Activated naive CD8-positive, alpha-beta T cell treated with anti-CD3 and anti-CD28 coated beads, Interleukin-2, amount 50 U/mL, for 16 hours (primary cell): Measurements from ENCODE around the gene LPCAT3.
"Not testable (repeated sequence)": the region's sequence is repeated elsewhere in the genome, so short reads cannot be mapped to it uniquely, and the experiment has no call there.

Experiments
- DNase-seq: peaks from one replicate; pipeline ENCODE4 v3.0.0-alpha.2; 2020; ENCODE audit warnings: low read depth, low spot score

Gene LPCAT3, protein sequence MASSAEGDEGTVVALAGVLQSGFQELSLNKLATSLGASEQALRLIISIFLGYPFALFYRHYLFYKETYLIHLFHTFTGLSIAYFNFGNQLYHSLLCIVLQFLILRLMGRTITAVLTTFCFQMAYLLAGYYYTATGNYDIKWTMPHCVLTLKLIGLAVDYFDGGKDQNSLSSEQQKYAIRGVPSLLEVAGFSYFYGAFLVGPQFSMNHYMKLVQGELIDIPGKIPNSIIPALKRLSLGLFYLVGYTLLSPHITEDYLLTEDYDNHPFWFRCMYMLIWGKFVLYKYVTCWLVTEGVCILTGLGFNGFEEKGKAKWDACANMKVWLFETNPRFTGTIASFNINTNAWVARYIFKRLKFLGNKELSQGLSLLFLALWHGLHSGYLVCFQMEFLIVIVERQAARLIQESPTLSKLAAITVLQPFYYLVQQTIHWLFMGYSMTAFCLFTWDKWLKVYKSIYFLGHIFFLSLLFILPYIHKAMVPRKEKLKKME

DNA sequence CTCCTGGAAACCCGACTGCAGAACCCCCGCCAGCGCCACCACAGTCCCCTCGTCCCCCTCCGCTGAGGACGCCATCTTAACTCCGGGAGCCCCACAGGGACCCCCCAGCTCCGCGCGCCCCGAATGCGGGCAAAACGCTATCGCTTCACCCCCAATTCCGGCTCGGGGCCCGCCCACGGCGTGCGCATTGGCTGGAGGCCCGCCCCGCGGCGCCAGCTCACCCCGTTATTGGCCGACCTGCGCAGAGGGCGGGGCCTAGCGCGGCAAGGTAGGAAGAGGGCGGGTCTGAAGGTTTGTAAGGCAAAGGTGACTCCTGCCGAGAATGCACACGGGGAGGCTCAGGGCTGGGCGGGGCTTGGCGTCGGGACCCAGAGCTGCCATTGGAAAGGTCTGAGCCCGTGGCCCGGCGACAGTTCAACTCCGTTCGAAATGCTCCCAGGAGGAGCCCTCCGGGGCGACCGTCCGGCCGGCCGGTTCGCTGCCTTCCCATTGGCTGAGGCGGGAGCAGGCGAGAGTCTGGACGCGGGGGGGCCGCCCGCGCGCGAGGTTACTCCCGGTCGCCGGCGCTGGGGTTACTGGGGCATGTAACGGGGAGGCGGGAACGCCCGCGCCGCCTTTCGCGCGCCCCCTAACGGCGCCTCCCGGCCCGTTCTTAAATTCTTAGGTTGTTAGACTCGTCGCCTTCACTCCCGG, at the start of gene LPCAT3:
Gene LPCAT3, minus strand, starts transcription at position 127 of the 693 bp plus-strand sequence. Its CDS starts 52 bp downstream, at position 75.
- DNase-seq = peak; percentile 95

DNA sequence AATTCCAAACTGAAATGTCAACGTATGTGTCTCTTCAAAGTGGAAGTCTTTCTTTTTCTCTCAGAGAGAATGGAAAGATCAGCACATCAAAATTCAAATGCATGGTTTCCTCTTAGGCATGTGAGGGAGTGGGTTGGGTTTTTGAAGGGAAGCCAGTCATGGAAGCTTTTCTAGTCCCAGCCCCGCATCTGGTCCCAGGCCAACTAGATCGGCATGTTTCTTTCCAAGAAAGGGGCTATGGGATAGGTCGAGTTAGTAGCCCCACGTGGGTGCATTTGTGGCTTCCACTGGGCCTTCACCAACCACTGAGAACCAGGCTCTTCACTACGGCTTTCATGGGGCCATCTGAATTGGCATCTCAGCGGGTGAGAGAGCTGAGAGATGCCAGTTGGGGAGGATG, 48.8 kb upstream of the LPCAT3 start:
- DNase-seq = no peak

DNA sequence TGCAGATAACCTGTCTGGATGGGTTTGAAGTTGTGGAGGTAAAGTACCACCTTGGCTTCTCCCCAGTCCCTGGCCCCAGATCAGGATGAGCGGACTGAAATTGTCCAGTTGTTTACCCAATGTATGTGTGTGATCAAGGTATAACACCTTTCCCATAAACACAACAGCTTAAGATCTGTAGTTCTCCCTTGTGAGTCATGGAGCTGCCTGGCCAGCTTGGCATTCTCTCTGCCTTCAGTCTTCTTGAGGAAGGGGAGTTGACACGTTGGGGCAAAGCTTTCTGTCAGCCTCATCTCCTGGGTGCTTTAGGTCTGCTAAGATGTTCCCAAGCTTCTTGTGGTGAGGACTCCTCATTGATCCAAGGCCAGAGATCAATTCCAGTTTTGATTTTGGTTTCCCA, 48.3 kb upstream of the LPCAT3 start:
- DNase-seq = no peak

DNA sequence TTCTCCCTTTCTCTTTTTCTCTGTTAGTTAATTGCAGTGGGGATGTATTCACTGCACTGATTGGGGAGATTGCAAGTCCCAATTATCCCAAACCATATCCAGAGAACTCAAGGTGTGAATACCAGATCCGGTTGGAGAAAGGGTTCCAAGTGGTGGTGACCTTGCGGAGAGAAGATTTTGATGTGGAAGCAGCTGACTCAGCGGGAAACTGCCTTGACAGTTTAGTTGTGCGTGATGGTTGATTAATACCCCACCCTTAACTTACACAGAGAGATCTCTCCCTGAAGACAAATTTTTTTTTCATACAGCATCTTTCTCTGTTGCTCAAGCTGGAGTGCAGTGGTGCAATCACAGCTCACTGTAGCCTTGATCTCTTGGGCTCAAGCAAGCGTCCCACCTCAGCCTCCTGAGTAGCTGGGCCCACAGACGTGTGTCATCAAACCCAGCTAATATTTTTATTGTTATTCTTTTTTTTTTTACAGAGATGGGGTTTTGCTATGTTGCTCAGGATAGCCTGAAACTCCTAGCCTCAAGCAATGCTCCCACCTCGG, 46.9 kb upstream of the LPCAT3 start:
- no peak for DNase-seq

DNA sequence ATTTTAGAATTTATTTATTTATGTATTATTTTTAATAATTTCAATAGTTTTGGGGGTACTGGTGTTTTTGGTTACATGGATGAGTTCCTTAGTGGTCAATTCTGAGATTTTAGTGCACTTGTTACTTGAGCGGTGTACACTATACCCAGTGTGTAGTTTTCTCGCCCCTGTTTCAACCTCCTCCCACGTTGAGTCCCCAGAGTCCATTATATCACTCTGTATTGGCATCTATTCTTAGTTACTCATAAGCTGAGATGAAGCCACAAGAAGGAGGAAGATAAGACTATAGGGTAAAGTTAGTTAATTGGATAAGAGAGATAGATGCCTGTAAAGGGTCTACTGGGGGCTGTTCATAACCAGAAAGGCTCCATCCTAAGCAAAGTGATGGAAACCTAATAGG, 46.2 kb upstream of the LPCAT3 start:
- no peak for DNase-seq

DNA sequence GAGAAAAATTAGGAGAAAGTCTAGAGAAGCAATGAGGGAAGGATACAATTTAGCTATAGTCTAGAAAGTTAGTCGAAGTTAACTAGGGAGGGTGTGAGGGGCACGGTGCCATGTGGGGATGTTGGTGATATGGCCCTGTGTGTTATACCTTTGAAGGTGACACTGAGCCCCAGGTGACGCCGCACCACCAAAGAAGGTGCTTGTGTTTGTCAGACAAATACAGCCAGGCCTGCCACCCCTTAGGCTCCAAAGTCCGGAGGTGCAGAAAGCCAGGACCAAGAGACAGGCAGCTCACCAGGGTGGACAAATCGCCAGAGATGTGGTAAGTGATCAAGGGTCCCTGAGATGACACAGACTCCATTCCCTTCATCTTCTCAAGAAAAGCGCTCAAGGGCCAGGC, 43.3 kb upstream of the LPCAT3 start:
- no peak for DNase-seq

DNA sequence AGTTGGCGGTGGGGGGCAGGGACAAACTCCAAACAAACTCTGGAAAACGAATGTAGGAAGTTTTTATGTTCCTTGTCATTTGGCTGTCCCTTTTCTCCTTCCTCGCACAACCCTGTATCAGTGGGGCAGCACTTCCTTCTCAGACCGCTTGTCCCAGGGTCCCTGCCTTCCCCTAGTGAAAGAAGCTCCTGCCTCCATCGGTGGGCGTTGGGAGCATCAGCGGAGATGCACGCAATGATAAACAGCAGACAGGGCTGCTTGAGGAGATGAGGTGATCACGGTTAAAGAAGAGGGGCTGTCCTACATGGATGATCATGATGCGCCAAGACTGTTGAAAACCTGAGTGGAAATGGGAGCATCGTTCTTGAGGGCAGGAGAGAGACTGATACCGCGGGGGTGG, 42.9 kb upstream of the LPCAT3 start:
- DNase-seq = no peak

DNA sequence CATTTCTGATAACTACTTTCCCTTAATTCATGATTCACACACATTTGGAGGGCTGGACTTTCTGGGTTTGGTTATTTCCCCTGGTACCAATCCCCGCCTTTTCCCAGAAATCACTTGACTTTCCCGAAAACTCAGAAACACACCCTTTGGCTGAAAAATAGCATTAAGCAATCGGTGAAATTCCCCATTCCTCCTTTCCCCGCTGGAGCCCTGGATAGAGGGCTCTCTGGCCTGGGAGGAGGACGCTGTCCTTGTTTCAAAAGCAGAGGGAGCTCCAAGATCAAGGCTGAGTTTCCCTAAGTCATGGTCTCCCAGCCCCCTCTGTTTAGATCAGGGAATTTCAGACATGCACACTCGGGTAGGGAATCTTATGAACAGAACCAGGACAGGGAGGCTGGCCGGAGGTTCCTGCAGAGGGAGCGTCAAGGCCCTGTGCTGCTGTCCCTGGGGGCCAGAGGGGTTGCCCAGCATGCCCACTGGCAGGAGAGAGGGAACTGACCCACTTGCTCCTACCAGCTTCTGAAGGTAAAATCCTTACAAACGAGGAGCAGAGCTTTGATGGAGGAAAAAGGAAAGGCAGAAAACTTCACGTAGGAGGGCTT, 42.2 kb upstream of the LPCAT3 start, which contains the start of gene C1S:
Gene C1S, plus strand, starts transcription at position 366 of the 602 bp plus-strand sequence. CDS start 1,195 bp downstream, outside the sequence.
- DNase-seq = no peak

DNA sequence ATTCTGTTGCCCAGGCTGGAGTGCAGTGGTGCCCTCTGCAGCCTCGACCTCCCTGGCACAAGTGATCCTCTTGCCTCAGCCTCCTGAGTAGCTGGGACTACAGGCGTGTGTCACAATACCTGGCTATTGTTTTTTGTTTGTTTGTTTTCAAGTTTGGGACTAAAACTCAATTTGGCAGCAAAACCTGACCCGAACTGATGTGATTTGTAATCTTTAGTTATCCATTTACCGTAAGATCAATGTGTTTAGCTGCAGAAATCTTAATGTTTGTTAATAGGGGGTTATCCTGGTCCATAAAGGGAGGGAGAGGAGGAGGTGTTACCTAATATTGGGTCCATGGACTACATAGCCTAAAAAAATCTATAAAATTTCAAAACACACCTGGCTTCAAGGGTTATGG, 41.5 kb upstream of the LPCAT3 start:
- DNase-seq = no peak

DNA sequence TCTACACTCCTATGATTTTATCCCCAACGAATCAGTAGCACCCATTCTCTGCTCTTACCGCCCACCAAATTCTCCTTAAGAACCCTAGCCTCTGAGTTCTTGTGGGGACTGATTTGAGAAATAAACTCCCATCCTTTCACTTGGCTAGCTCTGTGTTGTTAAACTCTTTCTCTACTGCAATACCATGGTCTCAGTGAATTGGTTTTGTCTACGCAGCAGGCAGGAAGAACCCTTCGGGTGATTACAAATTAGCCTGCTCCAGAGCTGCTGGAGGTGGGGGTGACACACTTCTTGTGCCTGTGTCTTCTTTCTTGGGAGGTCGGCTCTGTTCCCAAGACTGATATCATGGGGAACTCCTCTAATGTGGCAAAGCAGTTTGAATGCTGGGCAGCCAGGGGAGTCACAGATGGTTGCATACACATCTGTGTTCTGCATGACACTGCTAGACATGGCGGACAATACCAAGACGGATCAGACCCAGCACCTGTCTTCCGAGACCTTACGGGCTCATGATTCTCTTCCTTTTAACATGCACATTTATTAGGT, 40.6 kb upstream of the LPCAT3 start:
- no peak for DNase-seq

DNA sequence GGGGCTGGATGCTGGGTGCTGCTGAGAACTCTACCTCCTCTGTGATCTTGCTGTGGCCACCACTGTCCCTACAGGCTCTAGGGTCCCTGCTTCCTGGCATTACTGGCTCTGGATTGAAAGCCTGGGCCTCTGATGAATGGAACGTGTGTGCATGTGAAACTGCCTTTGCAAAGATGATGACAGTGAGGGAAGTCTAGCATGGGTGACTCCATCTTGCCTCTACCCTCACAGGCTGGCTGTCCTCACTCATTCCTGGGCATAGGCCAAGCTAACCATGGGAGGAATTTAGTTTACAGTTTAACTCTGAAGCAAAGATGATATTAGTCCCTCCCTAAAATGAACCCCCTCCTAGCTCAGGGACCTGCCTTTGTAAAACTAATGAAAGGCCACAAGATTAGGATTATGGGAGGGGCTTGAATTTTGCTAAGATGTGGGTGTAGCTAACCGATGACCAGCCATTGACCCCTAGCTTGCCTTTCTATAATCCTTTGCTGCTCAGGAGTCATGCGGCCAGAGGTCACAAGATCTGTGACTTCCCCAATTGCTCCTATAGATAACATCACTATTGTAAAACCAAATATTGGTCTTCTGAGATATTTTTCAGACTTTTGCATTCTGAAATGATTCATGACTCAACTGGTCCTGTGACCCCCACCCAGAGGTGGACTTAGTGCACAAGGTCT, 40.0 kb upstream of the LPCAT3 start:
- DNase-seq = no peak

DNA sequence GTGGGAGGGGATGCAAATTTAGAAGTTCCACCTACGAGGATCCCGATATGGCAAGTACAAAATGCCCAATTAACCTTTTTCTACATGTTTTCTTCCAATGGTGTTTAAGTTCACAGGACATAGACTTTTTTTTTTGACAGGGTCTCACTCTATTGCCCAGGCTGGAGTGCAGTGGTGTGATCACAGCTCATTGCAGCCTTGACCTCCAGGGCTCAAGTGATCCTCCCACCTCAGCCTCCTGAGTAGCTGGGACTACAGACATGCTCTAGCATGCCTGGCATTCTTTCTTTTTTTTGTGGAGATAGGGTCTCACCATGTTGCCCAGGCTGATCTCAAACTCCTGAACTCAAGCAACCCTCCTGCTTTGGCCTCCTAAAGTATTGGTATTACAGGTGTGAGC, 37.5 kb upstream of the LPCAT3 start:
- DNase-seq = not testable (repeated sequence)

DNA sequence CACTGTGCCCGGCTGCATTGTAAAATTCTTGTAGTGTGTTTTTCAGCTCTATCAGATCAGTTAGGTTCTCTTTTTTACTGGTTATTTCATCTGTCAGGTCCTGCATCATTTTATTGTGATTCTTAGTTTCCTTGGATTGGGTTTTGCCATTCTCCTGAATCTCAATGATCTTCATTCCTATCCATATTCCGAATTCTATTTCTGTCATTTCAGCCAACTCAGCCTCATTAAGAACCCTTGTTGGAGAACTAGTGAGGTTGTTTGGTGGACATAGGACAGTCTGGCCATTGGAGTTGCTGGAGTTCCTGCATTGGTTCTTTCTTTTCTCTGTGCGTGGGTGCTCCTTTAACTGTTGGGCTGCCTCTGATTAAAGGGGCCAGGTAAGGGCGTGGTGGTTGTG, 36.6 kb upstream of the LPCAT3 start:
- DNase-seq = no peak

DNA sequence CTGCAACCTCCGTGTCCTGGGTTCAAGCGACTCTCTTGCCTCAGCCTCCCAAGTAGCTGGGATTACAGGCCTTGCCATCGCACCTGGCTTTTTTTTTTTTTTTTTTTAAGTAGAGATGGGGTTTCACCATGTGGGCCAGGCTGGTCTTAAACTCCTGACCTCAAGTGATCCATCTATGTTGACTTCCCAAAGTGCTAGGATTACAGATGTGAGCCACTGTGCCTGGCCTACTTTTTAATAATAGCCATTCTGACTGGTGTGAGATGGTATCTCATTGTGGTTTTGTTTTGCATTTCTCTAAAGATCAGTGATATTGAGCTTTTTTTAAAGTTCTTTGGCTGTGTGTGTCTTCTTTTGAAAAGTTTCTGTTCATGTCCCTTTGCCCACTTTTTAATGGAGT, 31.7 kb upstream of the LPCAT3 start:
- not testable (repeated sequence) for DNase-seq

DNA sequence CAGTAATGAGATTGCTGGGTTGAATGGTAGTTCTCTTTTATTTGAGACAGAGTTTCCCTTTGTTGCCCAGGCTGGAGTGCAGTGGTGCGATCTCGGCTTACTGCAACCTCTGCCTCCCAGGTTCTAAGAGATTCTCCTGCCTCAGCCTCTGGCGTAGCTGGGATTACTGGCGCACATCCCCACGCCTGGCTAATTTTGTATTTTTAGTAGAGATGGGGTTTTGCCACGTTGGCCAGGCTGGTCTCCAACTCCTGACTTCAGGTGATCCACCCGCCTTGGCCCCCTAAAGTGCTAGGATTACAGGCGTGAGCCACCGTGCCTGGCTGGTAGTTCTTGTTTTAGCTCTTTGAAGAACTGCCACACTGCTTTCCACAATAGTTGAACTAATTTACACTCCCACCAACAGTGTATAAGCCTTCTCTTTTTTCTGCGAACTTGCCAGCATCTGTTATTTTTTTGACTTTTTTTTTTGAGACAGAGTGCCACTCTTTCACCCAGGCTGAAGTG, 31.2 kb upstream of the LPCAT3 start:
- DNase-seq = not testable (repeated sequence)

DNA sequence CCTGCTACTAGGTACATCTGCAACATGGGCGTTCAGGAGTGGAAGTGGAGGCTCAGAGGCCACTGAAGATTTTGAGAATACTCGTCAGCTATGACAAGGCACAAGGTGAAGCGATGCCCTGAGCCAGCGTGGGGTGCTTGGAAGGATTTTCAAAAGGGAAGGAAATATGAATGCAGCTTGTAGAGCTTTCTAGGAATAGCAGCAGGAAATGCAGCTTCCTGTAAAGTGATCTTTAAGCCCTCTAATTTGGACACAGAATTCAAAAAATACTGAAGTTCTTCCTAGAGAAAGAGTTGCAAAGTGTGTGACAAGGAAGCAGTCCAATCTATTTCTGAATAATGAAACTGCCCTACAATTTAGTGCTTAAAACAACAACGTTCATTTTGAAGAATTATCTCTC, 29.0 kb upstream of the LPCAT3 start:
- DNase-seq = no peak

DNA sequence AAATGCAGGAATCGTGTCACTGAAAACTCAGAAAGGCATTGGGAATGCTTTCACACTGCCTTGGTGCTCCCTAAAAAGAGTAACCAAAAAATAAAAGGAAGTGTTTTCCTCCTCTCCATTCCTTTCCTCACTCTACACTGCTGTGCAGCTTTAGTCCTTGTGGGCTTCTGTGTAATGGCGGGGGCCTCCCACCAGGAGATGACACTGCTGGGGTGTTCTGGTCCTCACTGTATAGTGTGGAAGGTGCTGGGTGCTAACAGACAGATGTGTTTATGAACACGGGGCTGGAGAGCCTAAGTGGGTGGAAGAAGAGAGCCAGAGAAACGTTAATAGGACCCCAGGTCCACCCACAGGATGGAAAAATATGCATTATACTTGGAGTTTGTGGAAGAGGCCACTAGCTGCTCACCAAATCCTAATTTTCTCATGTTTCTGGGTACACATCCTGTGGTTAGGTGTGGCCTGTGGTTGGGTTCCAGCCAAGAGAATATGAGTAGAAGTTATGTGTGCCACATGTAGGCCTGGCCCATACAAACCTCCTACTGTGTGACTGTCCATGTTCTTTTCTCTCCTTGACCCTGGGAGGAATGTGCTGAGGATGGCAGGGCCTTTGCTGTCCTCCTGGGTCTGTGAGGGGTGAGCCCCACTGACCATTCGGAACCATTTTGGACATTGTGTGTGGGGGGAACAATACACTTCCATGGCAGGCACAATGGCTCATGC, 28.3 kb upstream of the LPCAT3 start:
- DNase-seq = no peak

DNA sequence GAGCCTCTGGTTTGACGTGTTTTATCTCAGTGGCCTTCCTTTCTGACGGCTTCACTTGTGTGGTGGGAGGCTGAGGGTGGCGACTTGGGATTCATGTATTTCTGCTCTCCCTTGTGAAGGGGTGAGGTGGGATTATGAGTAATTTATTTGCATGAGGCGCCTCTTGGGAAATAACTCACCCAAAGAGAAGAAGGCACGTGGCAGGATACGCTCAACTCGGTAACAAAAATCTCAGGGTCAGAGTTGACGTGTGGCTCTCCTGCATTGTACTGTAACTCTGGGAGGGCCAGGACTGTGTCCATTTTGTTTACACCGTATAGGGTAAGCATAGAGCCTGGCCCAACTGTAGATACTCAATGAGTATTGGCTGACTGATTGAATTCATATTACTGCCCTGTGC, 27.6 kb upstream of the LPCAT3 start:
- no peak for DNase-seq

DNA sequence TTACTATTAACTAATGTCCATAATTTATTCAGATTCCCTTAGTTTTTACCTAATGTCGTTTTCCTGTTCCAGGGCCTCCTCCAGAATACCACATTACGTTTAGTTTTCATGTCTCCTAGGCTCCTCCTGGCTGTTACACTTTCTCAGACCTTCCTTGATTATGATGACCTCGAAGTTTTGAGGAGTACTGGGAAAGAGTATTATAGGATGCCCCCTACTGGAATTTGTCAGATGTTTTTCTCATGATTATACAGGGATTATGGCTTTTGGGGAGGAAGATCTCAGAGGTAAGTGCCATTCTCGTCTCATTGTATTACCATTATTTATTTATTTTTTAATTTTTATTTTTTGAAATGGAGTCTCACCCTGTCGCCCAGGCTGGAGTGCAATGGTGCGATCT, 24.6 kb upstream of the LPCAT3 start:
- no peak for DNase-seq

DNA sequence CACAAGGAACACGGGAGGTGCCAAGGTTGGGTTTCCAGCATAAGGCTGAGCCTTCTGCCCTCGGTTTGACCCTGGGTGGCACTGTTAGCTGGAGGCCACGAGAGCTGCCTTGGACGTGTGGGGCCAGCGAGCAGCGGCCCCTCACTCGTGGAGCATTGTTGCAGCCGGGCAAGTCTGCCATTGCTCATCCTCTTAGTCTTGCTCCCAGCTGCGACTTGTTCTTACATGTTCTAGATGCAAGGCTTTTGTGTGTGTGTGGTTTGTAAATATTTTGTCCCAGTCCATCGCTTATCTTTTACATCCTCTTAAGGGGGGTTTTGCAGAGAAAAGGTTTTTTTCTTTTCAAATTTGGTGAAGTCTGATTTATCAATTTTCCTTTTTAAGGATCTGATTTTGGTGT, 21.1 kb upstream of the LPCAT3 start:
- no peak for DNase-seq
